Esophagus squamous epithelium (tissue), 5 donors: ENCODE data around the gene RCOR1. TPM values are rescaled to one million over a fixed set of nuclear protein-coding genes. Genes with fewer than 3 reads are reported as not detected.

Experiments used
- DNase-seq: peaks from one replicate; lab custom pipeline; 2025; lab: John Stamatoyannopoulos, UW
- H3K27ac ChIP-seq, 4 donors: fragments of 200-600 bp; sonication (generic); one replicate each; pipeline ENCODE4 v1.5.1; 2016 to 2019; ENCODE audit warnings: mild to moderate bottlenecking in 1 of 4
- H3K27me3 ChIP-seq, 4 donors: fragments of 200-600 bp; sonication (generic); 1 replicate in 3 of 4; 2 replicates in 1 of 4; pipeline versions ENCODE4 v1.5.1 to v1.6.0; 2017 to 2021; ENCODE audit warnings: antibody characterized with exemption in 1 of 4
- H3K36me3 ChIP-seq, 3 donors: fragments of 200-600 bp; sonication (generic); one replicate each; pipeline ENCODE4 v1.5.1; 2016 to 2019
- H3K4me1 ChIP-seq, 3 donors: fragments of 200-600 bp; sonication (generic); one replicate each; pipeline ENCODE4 v1.5.1; 2017 to 2019
- H3K4me3 ChIP-seq, 4 donors: fragments of 200-600 bp; sonication (generic); 1 replicate in 3 of 4; 2 replicates in 1 of 4; pipeline ENCODE4 v1.5.1; 2016 to 2019; ENCODE audit warnings: mild to moderate bottlenecking in 2 of 4, moderate library complexity in 1 of 4
- H3K9me3 ChIP-seq, 3 donors: fragments of 200-600 bp; sonication (generic); one replicate each; pipeline ENCODE4 v1.5.1; 2016 to 2019
- POLR2A ChIP-seq, 4 donors: fragments of 450-650 bp; IDR thresholded peaks; one replicate each; pipeline ENCODE4 v1.6.1; 2017; ENCODE audit warnings: antibody characterized with exemption in 4 of 4, mild to moderate bottlenecking in 4 of 4, moderate library complexity in 3 of 4
- WGBS, 2 donors: methylation state at CpG; one replicate each; pipeline ENCODE4 v1.1.5; 2018; 5-methylcytosine and 5-hydroxymethylcytosine counted together
- intact Hi-C: fragments of 100-400 bp; cut with DNase I; formaldehyde crosslinking; loops from one replicate; pipeline ENCODE4 v1.15.0; 2022
- total RNA-seq, 4 donors: library from RNA; depleted of rRNA; stranded (reverse); fragments of >200 nt; gene quantifications; one replicate each; pipeline ENCODE4 v1.1.0, GENCODE V29; 2016
- TF ChIP-seq, protein P1 (sequence below), 6 experiments: fragments of 450-650 bp in 4 of 6; fragments of 200-600 bp in 2 of 6; sonication (generic) in 2 of 6; IDR thresholded peaks; one replicate each; pipeline ENCODE4 v1.5.1; 2016 to 2019; ENCODE audit warnings: antibody characterized with exemption in 6 of 6, mild to moderate bottlenecking in 4 of 6, moderate library complexity in 4 of 6
- donor health status: DM: yes; HTN: yes; CAD: no.

The RCOR1 gene
- total RNA-seq, 4 donors from 2014 or later: 25.6 to 56.9 (median 35.2) TPM

DNA sequence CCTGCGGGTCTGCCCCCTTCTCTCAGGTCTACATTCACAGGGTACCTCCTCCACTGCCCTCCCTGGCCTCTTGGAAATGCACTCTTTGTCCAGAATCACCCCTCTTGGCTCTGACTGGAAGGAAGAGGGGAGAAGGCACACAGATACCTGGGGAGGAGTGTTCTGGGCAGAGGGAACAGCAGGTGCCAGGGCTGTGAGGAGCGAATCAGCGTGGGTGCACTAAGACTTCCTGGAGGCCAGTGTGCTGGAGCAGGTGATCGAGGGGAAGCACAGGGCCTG is 176.5 kb downstream of the RCOR1 start:
- Histone ChIP-seq H3K4me1 (no peaks in the 10 kb centered on the region), H3K4me3 (no peak overlapping the region), H3K27ac (no peak overlapping the region), H3K36me3 (no peaks in the 10 kb centered on the region), H3K9me3 (no peaks in the 10 kb centered on the region), H3K27me3 (no peaks in the 10 kb centered on the region)
- no peak for DNase-seq
- WGBS, 2 donors: 80 to 83% methylated on average over 1 to 4 of the region's 4 CpGs
- intact Hi-C loops: no loop called here
- TF ChIP-seq, protein P1, sequence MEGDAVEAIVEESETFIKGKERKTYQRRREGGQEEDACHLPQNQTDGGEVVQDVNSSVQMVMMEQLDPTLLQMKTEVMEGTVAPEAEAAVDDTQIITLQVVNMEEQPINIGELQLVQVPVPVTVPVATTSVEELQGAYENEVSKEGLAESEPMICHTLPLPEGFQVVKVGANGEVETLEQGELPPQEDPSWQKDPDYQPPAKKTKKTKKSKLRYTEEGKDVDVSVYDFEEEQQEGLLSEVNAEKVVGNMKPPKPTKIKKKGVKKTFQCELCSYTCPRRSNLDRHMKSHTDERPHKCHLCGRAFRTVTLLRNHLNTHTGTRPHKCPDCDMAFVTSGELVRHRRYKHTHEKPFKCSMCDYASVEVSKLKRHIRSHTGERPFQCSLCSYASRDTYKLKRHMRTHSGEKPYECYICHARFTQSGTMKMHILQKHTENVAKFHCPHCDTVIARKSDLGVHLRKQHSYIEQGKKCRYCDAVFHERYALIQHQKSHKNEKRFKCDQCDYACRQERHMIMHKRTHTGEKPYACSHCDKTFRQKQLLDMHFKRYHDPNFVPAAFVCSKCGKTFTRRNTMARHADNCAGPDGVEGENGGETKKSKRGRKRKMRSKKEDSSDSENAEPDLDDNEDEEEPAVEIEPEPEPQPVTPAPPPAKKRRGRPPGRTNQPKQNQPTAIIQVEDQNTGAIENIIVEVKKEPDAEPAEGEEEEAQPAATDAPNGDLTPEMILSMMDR (IDR thresholded peaks at IDR 0.05): no peak
- no peak for TF ChIP-seq POLR2A (IDR thresholded peaks at IDR 0.05)

GRCh38 chr14:102770147-102771123 is 178.0 kb downstream of the RCOR1 start:
- Histone ChIP-seq H3K36me3 (no peaks in the 10 kb centered on the region), H3K4me1 (peaks cover 0 to 13% (median 0%) of the 10 kb centered on the region in 3 donors), H3K4me3 (no peak overlapping the region), H3K27me3 (no peaks in the 10 kb centered on the region), H3K9me3 (no peaks in the 10 kb centered on the region), H3K27ac (no peak overlapping the region)
- no peak for TF ChIP-seq POLR2A (IDR thresholded peaks at IDR 0.05)
- TF ChIP-seq, protein P1 (IDR thresholded peaks at IDR 0.05): no peak
- intact Hi-C loops: loop anchor here (5.0 kb wide), 1 partner anchor 142 kb away; no protein-coding TSS in a partner anchor
- WGBS, 2 donors: 83 to 84% methylated on average over 29 to 30 of the region's 32 CpGs
- no peak for DNase-seq

- Histone ChIP-seq H3K27ac (no peak overlapping the region), H3K9me3 (no peaks in the 10 kb centered on the region), H3K27me3 (no peaks in the 10 kb centered on the region), H3K36me3 (no peaks in the 10 kb centered on the region), H3K4me1 (peaks cover 0 to 16% (median 0%) of the 10 kb centered on the region in 3 donors), H3K4me3 (no peak overlapping the region)
- intact Hi-C loops: loop anchor here (5.0 kb wide), 1 partner anchor 141 kb away; no protein-coding TSS in a partner anchor
- DNase-seq: no peak
- TF ChIP-seq POLR2A (IDR thresholded peaks at IDR 0.05): no peak
- TF ChIP-seq, protein P1 (IDR thresholded peaks at IDR 0.05): no peak
- 78 to 87% methylated on average over 6 to 8 of the region's 9 CpGs for WGBS, 2 donors
Measured at GRCh38 chr14:102771144-102771543, 178.7 kb downstream of the RCOR1 start.

DNA sequence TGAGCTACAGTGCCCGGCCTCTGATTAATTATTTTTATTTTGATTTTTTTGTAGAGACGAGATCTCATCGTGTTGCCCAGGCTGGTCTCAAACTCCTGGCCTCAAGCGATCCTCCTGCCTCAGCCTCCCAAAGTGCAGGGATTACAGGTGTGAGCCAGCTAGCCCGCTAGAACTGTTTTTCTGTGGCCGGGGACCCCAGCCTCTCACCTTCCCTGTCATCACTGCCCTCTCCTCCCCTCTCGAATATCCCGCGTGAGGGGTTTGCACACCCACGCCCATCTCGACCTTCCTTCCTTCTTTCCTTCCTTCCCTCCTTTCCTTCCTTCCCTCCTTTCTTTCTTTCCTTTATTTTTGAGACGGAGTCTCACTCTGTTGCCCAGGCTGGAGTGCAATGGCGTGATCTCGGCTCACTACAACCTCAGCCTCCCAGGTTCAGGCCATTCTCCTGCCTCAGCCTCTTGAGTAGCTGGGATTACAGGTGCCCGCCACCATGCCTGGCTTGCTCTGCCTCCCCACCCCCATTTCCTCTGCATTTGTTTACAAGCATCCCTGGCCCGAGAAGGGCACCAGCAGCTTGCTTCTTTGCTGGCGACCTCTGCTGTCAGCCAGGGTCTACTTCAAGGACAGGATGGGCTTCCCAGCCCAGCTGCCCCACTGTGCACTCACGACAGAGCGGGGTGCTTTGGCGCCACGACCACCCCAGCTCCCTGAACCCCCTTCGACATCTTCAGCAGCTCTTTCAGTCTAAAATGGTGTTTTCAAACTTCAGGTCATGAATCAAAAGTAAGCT is 180.5 kb downstream of the RCOR1 start:
- intact Hi-C loops: loop anchor here (5.0 kb wide), 1 partner anchor 139 kb away; no protein-coding TSS in a partner anchor
- no peak for DNase-seq
- Histone ChIP-seq H3K4me3 (no peak overlapping the region), H3K9me3 (no peaks in the 10 kb centered on the region), H3K36me3 (no peaks in the 10 kb centered on the region), H3K4me1 (peaks cover 0 to 24% (median 3%) of the 10 kb centered on the region in 3 donors), H3K27ac (no peak overlapping the region), H3K27me3 (no peaks in the 10 kb centered on the region)
- WGBS, 2 donors: 76 to 77% methylated on average over 16 to 22 of the region's 22 CpGs
- no peak for TF ChIP-seq POLR2A (IDR thresholded peaks at IDR 0.05)
- TF ChIP-seq, protein P1 (IDR thresholded peaks at IDR 0.05): no peak
